GM21723 (cell line): Measurements from ENCODE around the gene RER1.

Experiments used
- ATAC-seq: cut with Tn5 transposase; IDR thresholded peaks from one replicate; pipeline ENCODE4 v1.9.1; 2021; ENCODE audit warnings: mild to moderate bottlenecking, moderate library complexity; ENCODE audit not compliant: unreplicated experiment

Gene RER1

DNA sequence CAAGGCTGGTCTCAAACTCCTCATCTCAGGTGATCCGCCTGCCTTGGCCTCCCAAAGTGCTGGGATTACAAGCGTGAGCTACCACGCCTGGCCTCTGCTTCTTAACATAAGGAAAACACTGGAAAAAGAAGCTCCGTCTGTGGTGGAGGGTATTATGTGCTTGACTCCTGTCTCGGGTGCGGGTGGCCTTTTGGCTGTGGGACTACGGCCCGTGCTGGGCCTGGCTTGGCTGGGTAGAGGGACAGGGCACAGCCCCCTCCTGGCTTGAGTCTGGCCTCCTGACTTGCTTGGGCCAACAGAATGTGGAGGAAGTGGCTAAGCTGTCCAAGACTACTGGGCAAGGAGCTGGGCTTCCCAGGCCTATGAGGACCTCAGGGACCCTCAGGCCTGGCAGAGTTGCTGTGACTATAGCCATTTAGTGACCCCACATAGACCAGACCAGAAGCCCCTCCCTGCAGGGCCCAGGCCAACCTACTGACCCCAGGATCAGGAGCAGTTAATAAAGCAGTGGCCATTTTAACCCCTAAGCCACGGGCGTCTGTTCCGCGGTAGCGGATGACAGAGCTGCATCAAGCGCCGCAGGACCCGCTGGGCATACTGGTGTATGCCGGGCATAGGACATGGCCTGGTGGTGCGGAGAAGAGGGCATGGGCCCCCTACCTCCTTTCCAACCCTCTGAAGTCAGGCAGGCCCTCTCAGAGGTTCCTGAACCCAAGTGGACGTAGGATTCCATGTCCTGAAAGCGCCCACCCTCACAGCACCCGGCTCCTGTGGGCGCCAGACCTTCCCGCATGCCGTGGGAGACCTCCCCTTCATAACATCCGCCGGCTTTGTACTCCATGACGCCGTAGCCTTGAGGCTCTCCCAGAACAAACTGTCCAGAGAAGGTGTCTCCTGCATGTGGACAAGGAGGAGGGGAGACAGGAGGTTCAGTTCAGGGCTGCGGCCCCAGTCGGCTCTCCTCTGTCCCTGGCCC, 4.7 kb upstream of the RER1 start:
- ATAC-seq = no peak

DNA sequence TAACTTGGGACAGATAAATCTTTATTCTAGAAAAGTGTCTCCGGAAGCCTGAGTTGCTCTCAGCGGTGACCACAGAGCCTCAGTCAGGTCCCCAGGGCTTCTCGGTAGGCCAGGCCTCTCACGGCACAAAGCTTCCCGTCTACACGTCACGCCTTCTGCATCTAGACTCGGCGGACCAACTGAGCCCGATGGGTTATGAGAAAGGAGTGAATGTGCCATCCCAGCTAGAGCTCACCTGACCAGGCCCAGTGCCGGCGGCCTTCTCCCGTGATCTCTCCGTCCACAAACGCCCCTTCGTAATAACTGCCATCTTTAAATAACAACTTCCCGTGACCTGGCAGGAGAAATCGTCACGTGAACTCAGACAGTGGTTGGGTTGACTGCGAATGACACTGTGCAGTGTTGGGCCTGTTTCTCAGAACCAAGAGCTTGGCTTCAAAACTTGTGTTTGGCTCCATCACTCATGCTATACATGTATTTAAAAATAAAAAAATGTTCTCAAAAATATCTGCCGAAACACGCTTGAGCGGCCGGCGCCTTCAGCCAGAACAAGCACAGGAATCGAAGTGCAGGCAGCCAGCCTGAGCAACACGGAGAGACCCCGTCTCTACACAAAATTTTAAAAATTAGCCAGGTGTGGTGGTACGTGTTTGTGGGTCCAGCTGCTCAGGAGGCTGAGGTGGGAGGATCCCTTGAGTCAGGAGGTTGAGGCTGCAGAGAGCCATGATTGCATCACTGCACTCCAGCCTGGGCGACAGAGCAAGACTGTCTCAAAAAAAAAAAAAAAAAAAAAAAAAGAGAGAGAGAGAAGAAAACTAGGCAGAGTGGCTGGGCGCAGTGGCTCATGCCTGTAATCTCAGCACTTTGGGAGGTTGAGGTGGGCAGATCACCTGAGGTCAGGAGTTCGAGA, 3.4 kb upstream of the RER1 start:
- ATAC-seq = no peak

- no peak for ATAC-seq
Observed at GRCh38 chr1:2389644-2390043, 2.0 kb upstream of the RER1 start.

GRCh38 chr1:2391931-2392509, 379 bp downstream of the RER1 start:
- peak; percentile 11 for ATAC-seq

DNA sequence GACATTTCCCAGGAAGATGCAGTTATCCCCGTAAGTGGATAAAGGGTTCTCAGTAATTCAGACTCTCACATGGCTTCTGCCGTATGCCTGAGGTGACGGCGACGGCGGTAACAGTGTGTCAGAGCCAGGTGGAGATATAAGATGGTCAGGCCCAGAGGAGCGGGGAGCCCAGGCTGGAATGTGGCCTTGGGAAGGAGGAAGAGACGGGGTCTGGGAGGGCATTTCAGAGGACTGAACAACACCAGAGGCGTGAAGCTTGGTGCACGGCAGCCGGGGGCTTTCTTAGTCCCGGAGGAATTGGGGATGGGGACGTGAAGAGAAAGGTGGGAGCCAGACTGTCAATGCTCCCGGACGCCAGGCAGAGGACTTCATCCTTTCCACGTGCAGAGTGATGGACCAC, 1.0 kb downstream of the RER1 start:
- ATAC-seq = no peak

DNA sequence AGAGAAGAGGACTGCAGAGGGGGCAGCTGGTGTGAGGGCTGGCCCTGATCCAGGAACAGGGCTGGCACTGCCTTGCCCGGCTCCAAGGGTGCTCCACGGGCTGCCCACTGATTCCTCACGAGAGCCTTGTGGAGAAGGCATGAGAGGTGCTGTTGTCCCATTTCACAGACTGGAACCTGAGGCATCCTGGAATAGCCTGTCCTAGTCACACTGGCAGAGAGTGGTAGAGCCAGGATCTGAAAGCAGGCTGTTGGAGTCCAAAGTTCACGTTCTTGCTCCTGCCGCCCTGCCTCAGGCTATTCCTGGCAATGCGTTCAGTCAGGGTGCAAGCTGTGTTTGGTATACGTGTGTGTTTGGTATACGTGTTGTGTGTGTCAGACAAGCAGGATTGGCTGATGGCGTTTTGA, 1.8 kb downstream of the RER1 start:
- no peak for ATAC-seq

DNA sequence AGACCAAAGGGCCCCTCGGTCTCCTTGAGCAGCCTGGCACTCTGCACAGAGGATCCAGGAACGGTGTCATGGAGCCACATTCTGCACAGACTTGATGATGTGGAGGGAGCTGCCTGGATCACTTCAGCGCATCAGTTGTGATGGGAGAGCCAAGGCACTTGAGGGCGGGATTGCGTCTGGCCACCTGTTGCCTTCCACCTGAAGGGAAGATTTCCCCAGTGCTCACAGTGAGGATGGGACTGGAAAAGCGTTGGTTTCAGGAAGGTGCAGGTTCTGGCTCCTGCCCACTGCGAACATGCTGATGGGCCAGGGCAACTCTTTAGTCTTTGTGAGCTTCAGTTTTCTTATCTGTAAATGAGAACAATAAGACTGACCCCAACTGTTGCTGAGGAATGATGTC, 2.6 kb downstream of the RER1 start:
- ATAC-seq = no peak

GRCh38 chr1:2394761-2395160, 3.1 kb downstream of the RER1 start:
- ATAC-seq = no peak

- no peak for ATAC-seq
Observed at GRCh38 chr1:2395245-2395644, 3.6 kb downstream of the RER1 start.

DNA sequence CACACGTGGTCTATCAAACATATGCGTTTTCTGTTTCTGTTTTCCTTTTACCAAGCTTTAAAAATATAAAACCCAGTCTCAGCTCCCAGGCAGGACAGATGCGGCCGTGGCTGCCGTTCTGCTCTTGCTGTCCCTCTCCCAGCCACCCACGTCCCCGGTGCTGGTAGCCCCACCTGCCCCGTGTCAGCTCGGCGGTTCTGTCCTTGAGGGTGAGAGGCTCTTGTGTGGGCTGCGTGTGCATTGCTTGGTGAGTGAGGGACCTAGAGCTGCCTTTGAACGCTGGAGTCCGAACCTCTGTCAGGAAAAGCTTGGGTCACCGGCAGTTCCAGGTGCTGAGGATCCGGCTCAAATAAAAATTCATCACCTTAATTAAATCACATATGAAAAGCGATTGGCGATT, 4.4 kb downstream of the RER1 start:
- ATAC-seq = no peak

DNA sequence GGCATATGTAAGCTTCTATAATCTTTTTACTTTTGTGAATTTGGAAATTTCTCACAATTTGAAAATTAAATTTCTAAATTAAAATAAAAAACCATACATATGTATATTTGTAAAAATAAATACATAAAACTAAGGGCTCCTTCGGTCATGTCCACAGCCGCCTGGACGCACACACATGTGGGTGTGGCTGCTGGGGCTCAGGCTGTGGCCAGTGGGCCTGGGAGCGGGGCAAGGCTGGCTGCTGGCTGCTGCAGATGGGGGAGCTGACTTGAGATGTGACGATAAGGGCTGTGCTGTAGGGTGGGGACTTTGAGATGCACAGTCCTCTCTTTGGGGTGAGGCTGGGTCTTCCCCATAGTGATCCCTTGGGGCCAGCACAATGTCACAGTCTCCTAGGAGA, 4.8 kb downstream of the RER1 start:
- no peak for ATAC-seq

- ATAC-seq = no peak
Observed at GRCh38 chr1:2397007-2397679, 5.5 kb downstream of the RER1 start.

DNA sequence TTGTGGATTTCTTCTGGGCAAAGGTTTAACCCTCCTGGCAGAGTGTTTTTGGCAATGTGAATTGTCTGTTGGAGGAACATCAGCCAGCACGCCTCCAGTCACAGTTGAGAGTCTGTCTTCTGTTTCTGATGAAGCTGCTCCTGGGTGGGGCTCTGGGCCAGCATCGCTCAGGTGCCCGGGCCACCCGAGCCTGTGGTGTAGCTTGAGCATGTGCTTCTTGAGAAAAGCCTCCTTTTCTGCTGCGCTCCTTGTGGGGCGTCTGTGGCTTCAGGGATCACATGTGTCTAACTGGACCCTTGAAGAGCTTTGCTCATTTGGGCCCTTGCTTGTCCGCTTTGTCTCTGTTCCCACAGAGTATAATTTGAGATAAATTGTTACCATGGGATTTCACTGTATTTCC, 7.2 kb downstream of the RER1 start:
- no peak for ATAC-seq

- no peak for ATAC-seq
Observed at GRCh38 chr1:2399890-2400575, 8.4 kb downstream of the RER1 start.

- ATAC-seq = no peak
Observed at GRCh38 chr1:2400576-2400909, 8.9 kb downstream of the RER1 start.

DNA sequence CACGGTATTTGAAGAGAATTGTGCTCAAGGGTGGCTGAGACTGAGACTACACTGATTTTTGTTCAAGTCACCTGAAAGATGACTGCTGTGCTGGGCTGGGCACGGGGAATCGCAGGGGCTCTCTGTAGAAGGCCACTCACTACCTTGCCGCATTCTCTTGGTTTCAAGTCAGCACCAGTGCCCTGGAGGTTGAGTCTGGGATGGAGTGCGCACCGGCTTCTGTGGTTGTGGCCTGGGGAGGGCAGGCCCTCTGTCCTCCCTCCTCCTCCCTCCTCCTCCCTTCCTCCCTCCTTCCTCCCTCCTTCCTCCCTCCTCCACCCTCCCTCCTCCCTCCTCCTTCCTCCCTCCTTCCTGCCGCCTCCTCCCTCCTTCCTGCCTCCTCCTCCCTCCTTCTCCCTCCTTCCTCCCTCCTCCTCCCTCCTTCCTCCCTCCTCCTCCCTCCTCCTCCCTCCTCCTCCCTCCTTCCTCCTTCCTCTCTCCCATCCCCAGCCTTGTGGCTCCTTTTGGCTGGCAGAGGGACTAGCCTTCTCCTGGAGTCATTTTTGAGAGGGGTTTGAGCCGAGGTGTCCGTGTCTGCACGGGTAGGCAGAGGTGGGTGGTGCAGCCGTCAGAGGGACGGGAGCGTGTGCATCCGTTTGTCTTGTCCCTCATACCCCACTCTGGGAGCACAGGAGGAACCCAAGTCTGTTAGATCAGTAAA, 9.5 kb downstream of the RER1 start:
- no peak for ATAC-seq

GRCh38 chr1:2402420-2402819, 10.8 kb downstream of the RER1 start:
- no peak for ATAC-seq

DNA sequence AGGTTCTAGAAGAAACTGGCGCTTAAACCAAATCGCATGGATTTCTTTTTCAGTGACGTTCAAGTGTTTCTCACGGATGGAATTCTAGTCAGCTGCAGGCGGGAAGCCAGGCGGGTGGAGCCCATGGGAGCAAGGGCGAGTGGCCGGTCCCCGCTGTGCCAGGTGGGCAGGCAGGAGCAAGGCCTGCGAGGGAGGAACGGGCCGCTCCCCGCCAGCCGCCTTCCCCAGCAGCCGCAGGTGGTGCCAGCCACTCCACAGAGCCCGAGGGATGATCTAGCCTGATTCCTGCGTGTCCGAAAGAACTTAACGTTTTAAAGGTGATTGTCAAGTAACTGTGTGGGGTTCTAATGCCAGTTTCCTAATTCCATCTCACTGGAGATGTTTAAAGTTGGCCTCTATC, 11.6 kb downstream of the RER1 start:
- ATAC-seq = no peak

DNA sequence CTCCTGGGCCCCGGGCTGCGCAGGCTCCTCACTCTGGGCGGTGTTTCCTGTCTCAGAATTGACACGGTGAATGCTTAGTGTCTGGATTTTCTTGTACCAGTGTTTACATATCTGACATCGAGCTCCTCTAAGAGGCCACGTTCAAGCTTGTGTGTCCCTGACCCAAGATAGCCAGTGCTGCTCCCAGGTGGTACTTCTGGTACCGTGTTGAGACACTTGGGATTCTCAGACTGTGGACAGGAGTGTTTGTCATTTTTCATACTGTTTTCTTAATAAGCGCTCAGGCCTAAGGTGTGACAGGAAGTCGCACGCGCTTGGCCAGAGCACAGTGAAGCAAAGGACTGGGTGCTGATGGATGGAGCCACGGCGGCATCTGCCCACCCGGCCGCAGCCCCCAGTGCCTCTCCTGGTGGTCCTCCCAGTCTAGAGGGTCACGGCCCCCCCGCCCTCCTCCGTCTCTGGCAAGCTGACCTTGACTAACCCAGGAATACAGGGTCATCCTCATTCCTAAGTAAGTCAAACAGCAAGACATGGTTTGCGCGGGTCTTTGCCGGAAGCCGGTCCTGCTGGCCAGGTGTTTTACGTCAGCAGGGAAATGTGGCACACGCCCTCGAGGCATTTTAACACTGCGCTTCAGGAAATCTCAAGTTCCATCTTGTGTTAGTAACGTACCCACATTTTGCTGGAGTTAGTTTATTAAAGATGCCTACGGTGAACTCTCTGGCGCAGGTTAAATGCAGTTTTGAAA, 12.7 kb downstream of the RER1 start:
- no peak for ATAC-seq
